ENCODE data around the gene PCA3.

- TF ChIP-seq EGR1 (IDR thresholded peaks at IDR 0.05) = no peak
- TF ChIP-seq RAD21 (IDR thresholded peaks at IDR 0.05; ENCODE audit: low read depth) = no peak
- no peak for TF ChIP-seq EP300 (IDR thresholded peaks at IDR 0.05; ENCODE audit: borderline replicate concordance)
- TF ChIP-seq TEAD4 (IDR thresholded peaks at IDR 0.05) = no peak
- no peak for TF ChIP-seq MAX (IDR thresholded peaks at IDR 0.05)
Measured at GRCh38 chr9:76737154-76737902, 26.9 kb upstream of the PCA3 start.
